GM18951 (cell line): Measurements from ENCODE around the gene ZNF385C.

ENCODE experiments used
- POLR2A ChIP-seq: IDR thresholded peaks from 4 replicates; pipeline ENCODE4 v1.6.1; 2011; ENCODE audit warnings: mild to moderate bottlenecking; ENCODE audit not compliant: insufficient read length, insufficient read depth; ENCODE audit errors: extremely low read depth
- in situ Hi-C: fragments of 300-500 bp; cut with MboI; formaldehyde crosslinking; loops from one replicate; pipeline ENCODE4 v1.12.0; 2022; ENCODE audit warnings: low sequenced_read_pairs, mixed read lengths, inconsistent platforms; ENCODE audit not compliant: unreplicated experiment

Gene ZNF385C

GRCh38 chr17:42075789-42076188 is 22.5 kb downstream of the ZNF385C start:
- TF ChIP-seq POLR2A, result no peak
- in situ Hi-C loops, result no loop called here

- in situ Hi-C loops, result no loop called here
- no peak for TF ChIP-seq POLR2A
Measured at GRCh38 chr17:42072323-42073187, 25.7 kb downstream of the ZNF385C start.

GRCh38 chr17:42071810-42072209 is 26.5 kb downstream of the ZNF385C start:
- TF ChIP-seq POLR2A, result no peak
- in situ Hi-C loops, result no loop called here

- TF ChIP-seq POLR2A, result no peak
- in situ Hi-C loops, result no loop called here
Measured at GRCh38 chr17:42068979-42069378, 29.3 kb downstream of the ZNF385C start.

- no peak for TF ChIP-seq POLR2A
- in situ Hi-C loops, result no loop called here
Measured at GRCh38 chr17:42067371-42068091, 30.7 kb downstream of the ZNF385C start.

GRCh38 chr17:42065201-42065600 is 33.1 kb downstream of the ZNF385C start:
- in situ Hi-C loops, result no loop called here
- TF ChIP-seq POLR2A, result no peak

- in situ Hi-C loops, result no loop called here
- no peak for TF ChIP-seq POLR2A
Measured at GRCh38 chr17:42062681-42063080, 35.6 kb downstream of the ZNF385C start.

- in situ Hi-C loops, result no loop called here
- TF ChIP-seq POLR2A, result no peak
Measured at GRCh38 chr17:42061646-42062487, 36.4 kb downstream of the ZNF385C start.

GRCh38 chr17:42060231-42060630 is 38.0 kb downstream of the ZNF385C start:
- no peak for TF ChIP-seq POLR2A

GRCh38 chr17:42059815-42060214 is 38.5 kb downstream of the ZNF385C start:
- in situ Hi-C loops, result no loop called here
- TF ChIP-seq POLR2A, result no peak

More at GRCh38 chr17:42060231-42060630, 38.0 kb downstream of the ZNF385C start:
- in situ Hi-C loops, result no loop called here

GRCh38 chr17:42058063-42058462 is 40.2 kb downstream of the ZNF385C start:
- no peak for TF ChIP-seq POLR2A

GRCh38 chr17:42056635-42057034 is 41.6 kb downstream of the ZNF385C start:
- TF ChIP-seq POLR2A, result no peak
- in situ Hi-C loops, result no loop called here

More at GRCh38 chr17:42058063-42058462, 40.2 kb downstream of the ZNF385C start:
- in situ Hi-C loops, result no loop called here

- TF ChIP-seq POLR2A, result no peak
- in situ Hi-C loops, result no loop called here
Measured at GRCh38 chr17:42055496-42055895, 42.8 kb downstream of the ZNF385C start.
